Stimulated activated CD8-positive, alpha-beta memory T cell treated with anti-CD3 and anti-CD28 coated beads, Interleukin-12 subunit alpha, Interleukin-12 subunit beta, amount 100 ng/mL, for 1 hour (primary cell): Measurements from ENCODE around the gene IFT27.

Experiments used
- DNase-seq: peaks from one replicate; pipeline ENCODE4 v3.0.0-alpha.2; 2020; ENCODE audit warnings: low read depth

Gene IFT27

GRCh38 chr22:36796552-36797175 is 20.7 kb upstream of the IFT27 start:
- DNase-seq, result no peak

DNA sequence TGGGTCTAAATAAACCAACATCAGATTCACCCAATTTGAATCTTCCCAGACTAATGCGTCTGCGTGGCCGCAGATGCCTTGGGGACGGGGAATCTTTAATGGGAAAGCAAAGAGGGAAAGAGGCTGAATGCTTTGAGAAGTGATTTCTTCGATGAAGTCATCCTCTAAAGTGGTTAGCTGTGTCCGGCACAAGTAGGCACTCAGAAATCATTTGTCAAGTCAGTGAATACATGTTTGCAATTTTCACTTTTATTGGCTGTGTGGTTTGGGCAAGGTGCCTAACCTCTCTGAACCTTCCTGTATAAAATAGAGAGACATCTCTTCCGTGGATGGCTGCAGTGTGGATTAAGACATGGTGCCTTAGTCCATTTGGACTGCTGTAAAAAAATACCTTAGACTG is 19.7 kb upstream of the IFT27 start:
- no peak for DNase-seq

- no peak for DNase-seq
Measured at GRCh38 chr22:36790648-36791047, 14.7 kb upstream of the IFT27 start.

GRCh38 chr22:36787204-36787988 is 11.5 kb upstream of the IFT27 start:
- no peak for DNase-seq

GRCh38 chr22:36783743-36784142 is 7.8 kb upstream of the IFT27 start:
- no peak for DNase-seq

DNA sequence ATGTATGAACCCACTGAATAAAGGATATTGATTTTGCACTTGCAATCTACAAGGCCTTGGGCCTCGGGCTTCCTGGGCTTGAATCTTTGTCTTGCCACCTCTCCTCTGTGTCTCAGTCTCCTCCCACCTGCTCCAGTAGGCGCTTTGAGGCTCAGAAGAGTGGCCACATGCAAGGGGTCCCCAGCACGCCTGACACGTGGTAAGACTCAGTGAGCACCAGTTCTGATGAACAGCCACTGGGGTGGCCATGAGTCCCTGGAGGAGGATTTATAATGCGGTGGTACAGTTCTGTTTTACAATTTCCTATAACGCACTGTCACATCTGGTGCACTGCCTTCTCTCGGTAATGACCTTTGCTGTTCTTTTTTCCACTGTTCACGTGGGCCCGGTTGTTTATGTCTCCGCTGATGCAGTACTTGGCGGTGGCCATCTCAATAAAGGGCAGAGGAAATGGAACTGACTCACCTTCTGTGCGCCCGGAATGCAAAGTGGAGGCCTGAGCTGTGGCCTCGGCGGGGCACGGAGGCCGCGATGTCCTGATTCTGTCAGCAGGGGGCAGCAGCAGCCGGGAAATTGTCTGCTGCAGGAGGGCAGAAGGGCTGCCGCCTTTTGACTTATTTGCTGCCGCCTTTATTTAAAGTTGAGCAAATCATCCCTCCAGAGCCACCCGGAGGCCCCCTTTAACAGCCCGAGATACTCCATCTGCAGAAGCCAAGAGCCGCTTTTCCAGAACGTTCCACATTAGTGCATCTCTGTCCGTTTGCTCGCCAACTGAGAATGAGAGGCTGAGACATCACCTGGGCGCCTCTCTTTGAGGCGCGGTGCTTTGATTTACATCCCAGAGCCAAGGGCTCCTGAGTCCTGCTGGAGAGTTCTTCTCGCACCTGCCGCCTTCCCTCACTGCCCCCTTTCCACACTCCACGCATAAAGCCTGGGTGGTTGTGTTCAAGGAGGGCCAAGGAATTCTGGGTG is 6.0 kb upstream of the IFT27 start:
- peak; percentile 77 for DNase-seq

DNA sequence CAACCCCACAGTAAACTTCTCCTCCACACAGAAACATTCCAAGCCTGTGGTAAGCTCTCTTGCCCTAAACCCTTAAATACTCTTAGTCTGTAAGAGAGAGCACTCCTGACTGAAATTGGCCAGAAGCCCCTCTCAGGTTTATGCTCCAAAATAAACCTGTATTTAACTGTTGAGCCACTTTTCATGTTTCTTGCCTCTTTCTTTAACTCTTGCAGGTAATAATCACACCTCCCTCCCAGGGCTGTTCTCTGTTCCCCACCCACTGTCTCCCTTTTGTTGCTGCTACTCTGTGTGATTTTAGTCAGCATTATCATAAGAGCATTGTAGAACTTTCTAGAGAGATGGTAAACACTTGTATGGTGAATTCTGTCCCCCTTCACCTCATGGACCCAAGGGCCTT is 2.1 kb upstream of the IFT27 start:
- no peak for DNase-seq

DNA sequence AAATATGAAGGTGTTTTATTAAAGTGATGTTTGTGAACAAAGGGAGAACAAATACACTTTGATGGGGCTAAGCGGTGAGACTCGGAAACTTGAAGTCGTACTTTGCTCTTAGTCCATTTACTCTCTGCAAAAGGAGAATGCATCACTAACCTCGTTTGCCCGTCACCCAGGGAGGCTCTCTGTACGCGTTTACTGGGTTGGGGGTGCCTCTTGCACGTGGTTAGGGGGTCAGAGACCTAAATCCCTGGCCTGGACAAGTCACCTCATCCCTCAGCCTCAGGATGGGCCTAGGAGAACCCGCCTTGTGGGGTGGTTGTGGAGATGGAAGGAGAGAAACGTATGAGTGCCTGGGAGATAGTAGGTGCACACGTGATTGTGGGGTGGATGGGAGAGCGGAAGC is 803 bp upstream of the IFT27 start:
- no peak for DNase-seq

DNA sequence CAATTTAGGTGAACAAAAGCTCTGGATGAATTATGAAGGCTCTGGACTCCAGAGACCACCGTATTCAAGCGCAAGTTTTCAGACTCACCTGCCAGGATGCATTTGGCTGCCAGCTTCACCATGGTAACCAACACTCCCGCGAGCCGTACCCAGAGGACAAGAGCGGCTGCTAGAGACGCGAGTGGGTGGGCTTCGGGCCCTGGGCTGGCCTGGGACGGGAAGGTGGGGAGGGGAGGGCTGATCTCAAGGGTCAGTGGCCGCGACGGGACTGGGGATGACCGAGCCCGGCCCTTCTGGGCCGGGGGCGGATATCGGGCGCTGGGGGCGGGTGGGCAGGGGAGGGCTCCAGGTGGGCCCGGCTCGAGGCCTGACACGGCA is 344 bp downstream of the IFT27 start:
- peak; percentile 13 for DNase-seq

GRCh38 chr22:36773935-36774334 is 2.0 kb downstream of the IFT27 start:
- no peak for DNase-seq

GRCh38 chr22:36772451-36772850 is 3.5 kb downstream of the IFT27 start:
- no peak for DNase-seq

- no peak for DNase-seq
Measured at GRCh38 chr22:36771356-36772063, 4.4 kb downstream of the IFT27 start.

DNA sequence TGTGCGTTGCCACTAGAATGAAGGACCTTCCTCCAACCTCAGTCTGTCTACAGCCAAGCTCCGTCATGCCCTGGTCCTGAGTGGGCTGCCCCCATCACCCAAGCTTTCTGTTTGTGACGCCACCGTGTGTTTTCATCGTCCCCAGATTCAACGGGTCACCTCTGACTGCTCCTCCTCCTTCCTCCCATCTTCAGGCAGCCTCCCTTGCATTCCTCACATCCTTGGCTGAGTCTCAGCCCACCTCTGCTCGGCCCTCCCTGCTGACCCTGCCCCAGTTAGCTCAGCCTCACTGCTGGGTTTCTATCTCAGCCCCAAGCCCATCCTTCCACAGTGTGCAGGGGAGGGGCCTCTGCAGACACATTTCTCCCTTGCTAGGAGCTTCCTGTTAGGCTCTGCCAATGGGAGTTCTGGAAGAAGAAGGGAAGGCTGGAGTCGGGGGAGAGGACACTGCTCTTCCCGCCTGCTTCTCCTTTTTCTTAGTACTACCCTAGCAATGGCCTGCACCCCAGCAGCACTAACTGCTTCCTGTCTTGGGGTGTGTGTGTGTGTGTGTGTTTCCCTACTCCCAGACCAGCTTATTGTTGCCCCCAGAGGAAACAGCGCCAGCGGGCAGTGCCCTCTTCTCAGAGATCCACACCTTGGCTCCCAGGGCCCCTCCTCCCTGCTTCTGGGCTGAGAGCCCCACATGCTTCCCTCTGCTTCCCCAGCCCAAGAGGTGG is 5.2 kb downstream of the IFT27 start:
- DNase-seq, result no peak

DNA sequence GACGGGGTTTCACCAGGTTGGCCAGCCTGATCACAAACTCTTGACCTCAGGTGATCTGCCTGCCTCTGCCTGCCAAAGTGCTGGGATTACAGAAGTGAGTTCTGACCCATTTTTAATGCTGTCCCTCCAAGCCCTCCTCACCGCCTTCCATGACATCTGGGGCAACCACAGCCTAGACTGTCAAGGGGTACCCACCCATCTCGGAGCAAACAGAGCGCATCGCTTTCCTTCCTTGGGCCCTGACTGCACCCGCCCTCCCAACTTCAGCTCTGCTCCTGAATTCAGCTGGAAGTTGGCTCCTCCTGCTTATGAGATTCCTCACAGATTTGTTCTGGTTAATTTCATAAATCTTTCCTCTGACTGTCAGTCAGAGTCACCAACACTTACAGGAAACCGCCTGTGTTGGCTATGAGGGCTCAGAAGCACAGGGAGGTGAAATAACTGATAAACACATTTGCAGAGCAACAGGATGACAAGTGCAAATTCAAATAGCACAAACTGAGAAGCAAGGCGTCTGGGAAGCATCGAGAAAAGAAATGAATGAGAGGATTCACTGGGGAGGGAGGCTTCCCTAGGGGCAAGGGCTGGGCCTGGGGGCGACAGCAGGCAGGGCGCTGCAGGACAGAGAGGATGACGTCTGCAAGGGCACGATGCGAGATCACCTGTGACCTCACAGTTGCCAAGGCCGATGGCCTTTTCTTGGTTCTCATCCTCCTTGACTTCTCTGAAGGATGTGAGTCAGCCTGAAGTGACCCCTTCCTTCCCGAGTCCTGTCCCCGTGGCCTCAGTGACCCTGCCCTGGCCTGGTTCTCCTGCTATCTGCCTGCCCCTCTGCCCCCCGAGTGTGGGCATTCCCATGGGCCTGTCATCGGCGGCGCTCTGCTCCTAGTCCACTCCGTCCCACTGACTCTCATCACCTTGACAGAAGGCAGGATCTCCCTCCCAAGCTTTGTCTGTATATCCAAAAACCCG is 6.1 kb downstream of the IFT27 start:
- no peak for DNase-seq

GRCh38 chr22:36768616-36769015 is 7.3 kb downstream of the IFT27 start:
- DNase-seq, result no peak

- DNase-seq, result no peak
Measured at GRCh38 chr22:36768141-36768540, 7.8 kb downstream of the IFT27 start.

- no peak for DNase-seq
Measured at GRCh38 chr22:36767035-36767775, 8.7 kb downstream of the IFT27 start.

DNA sequence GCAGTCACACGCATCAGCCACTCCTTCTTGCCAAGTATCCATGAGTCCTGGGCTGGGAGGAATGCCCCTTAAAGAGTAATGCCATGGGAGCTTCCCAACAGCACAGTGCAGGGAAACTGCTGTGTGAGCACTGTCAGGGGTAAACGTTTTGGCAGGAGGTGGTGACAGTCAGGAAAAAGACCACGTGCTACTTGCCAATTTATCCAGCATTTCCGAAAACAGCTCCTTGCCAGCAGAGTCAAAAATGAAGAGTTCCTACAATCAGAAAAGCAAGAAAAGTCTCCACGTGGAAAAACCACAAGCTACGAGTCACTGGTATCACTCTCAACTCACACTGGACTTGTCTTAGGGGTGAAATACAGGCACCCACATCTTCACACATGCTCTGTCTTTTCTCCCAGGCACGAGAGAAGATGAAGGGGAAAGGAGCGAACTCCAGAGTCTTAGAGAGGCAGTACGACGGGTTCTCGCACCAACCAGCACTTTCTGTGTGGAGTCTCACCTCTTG is 9.9 kb downstream of the IFT27 start:
- no peak for DNase-seq
